H1 (cell line): ENCODE data around the gene SH2D5. TPM values are rescaled to one million over a fixed set of nuclear protein-coding genes. Genes with fewer than 3 reads are reported as not detected.

ENCODE experiments used
- ASH2L ChIP-seq: fragments of 200-600, 300-600 bp; sonication (generic); IDR thresholded peaks from one replicate; pipeline ENCODE4 v1.7.1; 2017; ENCODE audit warnings: low read length
- BRCA1 ChIP-seq: IDR thresholded peaks from 2 replicates; pipeline ENCODE4 v1.6.1; 2012; ENCODE audit warnings: low read depth, low read length, improper control_type of control experiment
- MAFK ChIP-seq: IDR thresholded peaks from 2 replicates; pipeline ENCODE4 v1.6.1; 2012; ENCODE audit warnings: low read depth, mild to moderate bottlenecking, improper control_type of control experiment, low read length
- POU5F1 ChIP-seq: IDR thresholded peaks from 2 replicates; pipeline ENCODE4 v1.6.1; 2011; ENCODE audit warnings: low read depth, mild to moderate bottlenecking, low read length, moderate library complexity
- RNF2 ChIP-seq: fragments of 200-900, 300-1000 bp; sonication (generic); IDR thresholded peaks from 2 replicates; pipeline ENCODE4 v1.7.1; 2016; ENCODE audit warnings: borderline replicate concordance, low read depth, mild to moderate bottlenecking, antibody characterized with exemption, low read length; ENCODE audit not compliant: poor library complexity, severe bottlenecking; ENCODE audit errors: missing control alignments
- TBP ChIP-seq: IDR thresholded peaks from 2 replicates; pipeline ENCODE4 v1.6.1; 2011; ENCODE audit warnings: low read depth, low read length, improper control_type of control experiment
- YY1 ChIP-seq: IDR thresholded peaks from 2 replicates; pipeline ENCODE4 v1.6.1; 2011; ENCODE audit warnings: low read depth, mild to moderate bottlenecking, low read length
- polyA plus RNA-seq, 7 experiments: library from polyadenylated mRNA; depleted of rRNA in 3 of 7; stranded (reverse) in 5 of 7; unstranded in 2 of 7; fragments of >200 nt in 5 of 7; fragments of 200-250 nt in 2 of 7; gene quantifications; 1 replicate in 5 of 7; 2 replicates in 1 of 7; 4 replicates in 1 of 7; pipeline versions ENCODE4 v1.2.1 to v1.2.3, GENCODE V29; 2011 to 2013; ENCODE audit warnings: missing spikeins in 2 of 7, mixed read lengths in 2 of 7
- total RNA-seq: library from RNA; stranded (reverse); fragmentation: NEBNext Ultra II Directional; extraction: Animal tissue kit (Norgen Biotek cat#: 25700); gene quantifications from 2 replicates; pipeline ENCODE4 v1.2.1, GENCODE V29; 2021
- TF ChIP-seq, protein P1 (sequence below): IDR thresholded peaks from 2 replicates; pipeline ENCODE4 v1.6.1; 2011; ENCODE audit warnings: low read length, improper control_type of control experiment
- TF ChIP-seq, protein P2 (sequence below): fragments of 300-600 bp; sonication (generic); IDR thresholded peaks from 2 replicates; pipeline ENCODE4 v1.7.1; 2012; ENCODE audit warnings: low read length, moderate library complexity, mild to moderate bottlenecking, inconsistent platforms; ENCODE audit not compliant: insufficient replicate concordance

Gene SH2D5
- total and polyA plus RNA-seq, 2 of the 8 experiments (the other 6 are each of a cell fraction or from before 2014, with no cell fraction given): 13.2 to 18.4 TPM

DNA sequence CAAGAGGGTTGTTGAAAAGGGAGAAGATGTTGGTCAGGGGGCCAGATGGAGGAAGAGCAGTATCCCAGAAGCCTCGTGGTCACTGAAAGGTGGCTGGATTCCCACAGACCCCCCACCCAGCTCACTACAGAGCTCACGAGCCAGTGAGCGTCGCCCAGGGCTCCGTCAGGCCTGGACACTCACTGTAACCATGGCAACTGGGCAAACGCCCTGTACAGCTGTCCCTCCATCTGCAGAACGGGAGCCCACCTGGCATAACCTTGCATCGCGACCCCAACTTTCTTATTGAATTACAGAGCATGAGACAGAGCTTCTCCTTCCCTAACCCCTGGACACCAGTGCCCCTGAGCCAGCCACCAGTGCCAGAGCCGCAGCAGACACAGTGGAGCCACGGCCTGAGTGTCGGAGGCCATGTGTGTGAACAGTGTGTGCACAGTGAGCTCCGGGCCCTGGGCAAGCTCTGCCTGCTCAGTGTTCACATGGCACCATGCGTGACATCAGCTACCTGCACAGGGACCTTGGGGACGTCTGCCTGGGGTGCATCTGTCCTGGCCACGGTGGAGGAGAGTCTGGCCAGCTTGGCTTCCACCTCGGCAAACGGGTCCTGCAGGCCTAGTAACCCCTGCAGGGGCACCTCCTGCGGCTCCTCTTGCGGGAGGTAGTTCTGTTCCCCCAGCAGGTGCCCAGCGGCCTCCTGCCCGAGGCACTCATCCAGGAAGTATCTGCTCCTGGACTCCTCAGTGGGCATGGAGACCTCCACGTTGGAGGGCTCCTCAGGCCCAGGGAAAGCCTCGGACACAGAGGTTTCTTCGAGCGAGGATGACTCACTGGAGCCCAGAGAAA is 45.4 kb downstream of the SH2D5 start (continued):
- TF ChIP-seq, protein P1, sequence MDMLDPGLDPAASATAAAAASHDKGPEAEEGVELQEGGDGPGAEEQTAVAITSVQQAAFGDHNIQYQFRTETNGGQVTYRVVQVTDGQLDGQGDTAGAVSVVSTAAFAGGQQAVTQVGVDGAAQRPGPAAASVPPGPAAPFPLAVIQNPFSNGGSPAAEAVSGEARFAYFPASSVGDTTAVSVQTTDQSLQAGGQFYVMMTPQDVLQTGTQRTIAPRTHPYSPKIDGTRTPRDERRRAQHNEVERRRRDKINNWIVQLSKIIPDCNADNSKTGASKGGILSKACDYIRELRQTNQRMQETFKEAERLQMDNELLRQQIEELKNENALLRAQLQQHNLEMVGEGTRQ: no peak
- TF ChIP-seq YY1: no peak
- TF ChIP-seq RNF2: no peak
- TF ChIP-seq, protein P2, sequence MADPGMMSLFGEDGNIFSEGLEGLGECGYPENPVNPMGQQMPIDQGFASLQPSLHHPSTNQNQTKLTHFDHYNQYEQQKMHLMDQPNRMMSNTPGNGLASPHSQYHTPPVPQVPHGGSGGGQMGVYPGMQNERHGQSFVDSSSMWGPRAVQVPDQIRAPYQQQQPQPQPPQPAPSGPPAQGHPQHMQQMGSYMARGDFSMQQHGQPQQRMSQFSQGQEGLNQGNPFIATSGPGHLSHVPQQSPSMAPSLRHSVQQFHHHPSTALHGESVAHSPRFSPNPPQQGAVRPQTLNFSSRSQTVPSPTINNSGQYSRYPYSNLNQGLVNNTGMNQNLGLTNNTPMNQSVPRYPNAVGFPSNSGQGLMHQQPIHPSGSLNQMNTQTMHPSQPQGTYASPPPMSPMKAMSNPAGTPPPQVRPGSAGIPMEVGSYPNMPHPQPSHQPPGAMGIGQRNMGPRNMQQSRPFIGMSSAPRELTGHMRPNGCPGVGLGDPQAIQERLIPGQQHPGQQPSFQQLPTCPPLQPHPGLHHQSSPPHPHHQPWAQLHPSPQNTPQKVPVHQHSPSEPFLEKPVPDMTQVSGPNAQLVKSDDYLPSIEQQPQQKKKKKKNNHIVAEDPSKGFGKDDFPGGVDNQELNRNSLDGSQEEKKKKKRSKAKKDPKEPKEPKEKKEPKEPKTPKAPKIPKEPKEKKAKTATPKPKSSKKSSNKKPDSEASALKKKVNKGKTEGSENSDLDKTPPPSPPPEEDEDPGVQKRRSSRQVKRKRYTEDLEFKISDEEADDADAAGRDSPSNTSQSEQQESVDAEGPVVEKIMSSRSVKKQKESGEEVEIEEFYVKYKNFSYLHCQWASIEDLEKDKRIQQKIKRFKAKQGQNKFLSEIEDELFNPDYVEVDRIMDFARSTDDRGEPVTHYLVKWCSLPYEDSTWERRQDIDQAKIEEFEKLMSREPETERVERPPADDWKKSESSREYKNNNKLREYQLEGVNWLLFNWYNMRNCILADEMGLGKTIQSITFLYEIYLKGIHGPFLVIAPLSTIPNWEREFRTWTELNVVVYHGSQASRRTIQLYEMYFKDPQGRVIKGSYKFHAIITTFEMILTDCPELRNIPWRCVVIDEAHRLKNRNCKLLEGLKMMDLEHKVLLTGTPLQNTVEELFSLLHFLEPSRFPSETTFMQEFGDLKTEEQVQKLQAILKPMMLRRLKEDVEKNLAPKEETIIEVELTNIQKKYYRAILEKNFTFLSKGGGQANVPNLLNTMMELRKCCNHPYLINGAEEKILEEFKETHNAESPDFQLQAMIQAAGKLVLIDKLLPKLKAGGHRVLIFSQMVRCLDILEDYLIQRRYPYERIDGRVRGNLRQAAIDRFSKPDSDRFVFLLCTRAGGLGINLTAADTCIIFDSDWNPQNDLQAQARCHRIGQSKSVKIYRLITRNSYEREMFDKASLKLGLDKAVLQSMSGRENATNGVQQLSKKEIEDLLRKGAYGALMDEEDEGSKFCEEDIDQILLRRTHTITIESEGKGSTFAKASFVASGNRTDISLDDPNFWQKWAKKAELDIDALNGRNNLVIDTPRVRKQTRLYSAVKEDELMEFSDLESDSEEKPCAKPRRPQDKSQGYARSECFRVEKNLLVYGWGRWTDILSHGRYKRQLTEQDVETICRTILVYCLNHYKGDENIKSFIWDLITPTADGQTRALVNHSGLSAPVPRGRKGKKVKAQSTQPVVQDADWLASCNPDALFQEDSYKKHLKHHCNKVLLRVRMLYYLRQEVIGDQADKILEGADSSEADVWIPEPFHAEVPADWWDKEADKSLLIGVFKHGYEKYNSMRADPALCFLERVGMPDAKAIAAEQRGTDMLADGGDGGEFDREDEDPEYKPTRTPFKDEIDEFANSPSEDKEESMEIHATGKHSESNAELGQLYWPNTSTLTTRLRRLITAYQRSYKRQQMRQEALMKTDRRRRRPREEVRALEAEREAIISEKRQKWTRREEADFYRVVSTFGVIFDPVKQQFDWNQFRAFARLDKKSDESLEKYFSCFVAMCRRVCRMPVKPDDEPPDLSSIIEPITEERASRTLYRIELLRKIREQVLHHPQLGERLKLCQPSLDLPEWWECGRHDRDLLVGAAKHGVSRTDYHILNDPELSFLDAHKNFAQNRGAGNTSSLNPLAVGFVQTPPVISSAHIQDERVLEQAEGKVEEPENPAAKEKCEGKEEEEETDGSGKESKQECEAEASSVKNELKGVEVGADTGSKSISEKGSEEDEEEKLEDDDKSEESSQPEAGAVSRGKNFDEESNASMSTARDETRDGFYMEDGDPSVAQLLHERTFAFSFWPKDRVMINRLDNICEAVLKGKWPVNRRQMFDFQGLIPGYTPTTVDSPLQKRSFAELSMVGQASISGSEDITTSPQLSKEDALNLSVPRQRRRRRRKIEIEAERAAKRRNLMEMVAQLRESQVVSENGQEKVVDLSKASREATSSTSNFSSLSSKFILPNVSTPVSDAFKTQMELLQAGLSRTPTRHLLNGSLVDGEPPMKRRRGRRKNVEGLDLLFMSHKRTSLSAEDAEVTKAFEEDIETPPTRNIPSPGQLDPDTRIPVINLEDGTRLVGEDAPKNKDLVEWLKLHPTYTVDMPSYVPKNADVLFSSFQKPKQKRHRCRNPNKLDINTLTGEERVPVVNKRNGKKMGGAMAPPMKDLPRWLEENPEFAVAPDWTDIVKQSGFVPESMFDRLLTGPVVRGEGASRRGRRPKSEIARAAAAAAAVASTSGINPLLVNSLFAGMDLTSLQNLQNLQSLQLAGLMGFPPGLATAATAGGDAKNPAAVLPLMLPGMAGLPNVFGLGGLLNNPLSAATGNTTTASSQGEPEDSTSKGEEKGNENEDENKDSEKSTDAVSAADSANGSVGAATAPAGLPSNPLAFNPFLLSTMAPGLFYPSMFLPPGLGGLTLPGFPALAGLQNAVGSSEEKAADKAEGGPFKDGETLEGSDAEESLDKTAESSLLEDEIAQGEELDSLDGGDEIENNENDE: no peak
- no peak for TF ChIP-seq MAFK
- no peak for TF ChIP-seq ASH2L
- TF ChIP-seq BRCA1: no peak
- TF ChIP-seq TBP: no peak
- no peak for TF ChIP-seq POU5F1
